ENCODE measurements around the gene FBXW11. TPM values are rescaled to one million over a fixed set of nuclear protein-coding genes. Genes with fewer than 3 reads are reported as not detected.

Gene FBXW11
- total RNA-seq, 4 donors from 2014 or later = 41.1 to 49.7 (median 43.0) TPM

DNA sequence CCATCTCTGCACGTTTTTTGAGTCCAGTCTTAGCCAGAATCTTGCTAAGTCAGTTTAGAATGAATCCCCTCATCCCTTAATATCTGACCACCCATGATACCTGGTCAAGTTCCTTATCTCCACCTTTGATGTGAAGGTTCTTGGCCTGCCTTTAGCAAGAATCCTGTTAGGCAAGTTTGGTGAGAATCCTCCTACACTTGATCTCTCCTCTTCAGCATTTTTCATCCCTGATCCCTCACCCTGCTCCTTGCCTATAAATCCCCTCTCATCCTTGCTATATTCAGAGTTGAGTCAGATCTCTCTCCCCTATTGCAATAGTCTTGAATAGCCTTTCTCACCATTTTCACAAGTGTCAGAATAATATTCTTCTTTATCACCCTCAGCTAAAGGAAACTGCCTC, 189.8 kb downstream of the FBXW11 start:
- peaks cover 4% of the 10 kb centered on the region for H3K27me3 ChIP-seq
- TF ChIP-seq POLR2A (IDR thresholded peaks at IDR 0.05) = no peak
- TF ChIP-seq, protein P1, sequence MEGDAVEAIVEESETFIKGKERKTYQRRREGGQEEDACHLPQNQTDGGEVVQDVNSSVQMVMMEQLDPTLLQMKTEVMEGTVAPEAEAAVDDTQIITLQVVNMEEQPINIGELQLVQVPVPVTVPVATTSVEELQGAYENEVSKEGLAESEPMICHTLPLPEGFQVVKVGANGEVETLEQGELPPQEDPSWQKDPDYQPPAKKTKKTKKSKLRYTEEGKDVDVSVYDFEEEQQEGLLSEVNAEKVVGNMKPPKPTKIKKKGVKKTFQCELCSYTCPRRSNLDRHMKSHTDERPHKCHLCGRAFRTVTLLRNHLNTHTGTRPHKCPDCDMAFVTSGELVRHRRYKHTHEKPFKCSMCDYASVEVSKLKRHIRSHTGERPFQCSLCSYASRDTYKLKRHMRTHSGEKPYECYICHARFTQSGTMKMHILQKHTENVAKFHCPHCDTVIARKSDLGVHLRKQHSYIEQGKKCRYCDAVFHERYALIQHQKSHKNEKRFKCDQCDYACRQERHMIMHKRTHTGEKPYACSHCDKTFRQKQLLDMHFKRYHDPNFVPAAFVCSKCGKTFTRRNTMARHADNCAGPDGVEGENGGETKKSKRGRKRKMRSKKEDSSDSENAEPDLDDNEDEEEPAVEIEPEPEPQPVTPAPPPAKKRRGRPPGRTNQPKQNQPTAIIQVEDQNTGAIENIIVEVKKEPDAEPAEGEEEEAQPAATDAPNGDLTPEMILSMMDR (IDR thresholded peaks at IDR 0.05) = no peak
- no peaks in the 10 kb centered on the region for H3K4me1 ChIP-seq
- WGBS = 53% methylated on average over 1 of the region's 1 CpG
- no peaks in the 10 kb centered on the region for H3K9me3 ChIP-seq
- DNase-seq (ENCODE audit: low spot score in 2 of 2) = no peak
- H3K36me3 ChIP-seq = no peaks in the 10 kb centered on the region
- no peak overlapping the region for H3K27ac ChIP-seq
- no peak overlapping the region for H3K4me3 ChIP-seq

DNA sequence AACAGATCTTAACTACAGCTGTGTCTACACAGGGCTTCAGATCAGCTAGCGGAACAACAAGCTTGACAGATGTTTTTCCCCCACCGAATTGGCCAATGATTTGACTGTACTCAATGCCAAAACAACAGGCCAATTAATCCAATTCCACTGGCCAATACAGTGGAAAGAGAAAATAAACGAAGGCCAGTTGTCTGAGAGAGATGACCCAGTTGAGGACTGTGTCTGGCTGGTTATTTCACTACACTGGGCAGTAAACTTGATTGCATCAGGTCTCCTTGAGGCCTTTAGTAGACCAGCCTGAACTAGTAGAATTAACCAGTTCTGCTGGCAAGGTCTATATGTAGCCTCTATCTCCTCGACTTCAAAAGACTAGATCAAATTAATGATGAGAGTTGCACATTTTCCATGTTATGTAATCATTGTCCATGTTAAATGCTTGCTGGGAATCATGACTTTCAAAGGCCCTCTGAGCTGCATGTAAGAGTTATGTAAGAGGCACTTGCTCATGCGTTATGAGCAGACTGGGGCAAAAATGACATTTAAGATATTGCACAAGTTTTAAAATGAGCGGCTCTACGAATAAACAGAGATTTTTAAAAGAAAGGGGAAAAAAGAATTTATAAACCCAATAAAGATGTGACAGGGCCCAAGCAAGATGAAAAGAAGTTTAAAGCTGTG, 192.5 kb downstream of the FBXW11 start:
- H3K27ac ChIP-seq = no peak overlapping the region
- no peak for DNase-seq (ENCODE audit: low spot score in 2 of 2)
- 84% methylated on average over 7 of the region's 7 CpGs for WGBS

DNA sequence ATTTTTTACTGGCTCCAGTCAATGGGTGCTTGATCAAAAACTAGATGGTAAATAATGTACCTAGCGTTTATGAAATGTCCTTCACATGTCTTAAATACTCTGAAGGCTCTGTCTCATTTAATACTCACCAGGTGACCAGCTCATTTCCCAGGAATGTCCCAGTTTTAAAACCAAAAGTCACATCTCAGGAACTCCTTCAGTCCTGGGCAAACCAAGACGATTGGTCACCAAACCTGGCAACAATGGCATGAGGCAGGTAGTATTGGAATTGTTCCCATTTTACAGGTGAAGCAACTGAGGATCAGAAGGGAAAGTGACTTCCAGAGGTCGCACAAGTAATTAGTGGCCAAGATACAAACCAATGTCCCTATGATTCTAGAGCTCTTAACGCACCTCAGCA, 193.2 kb downstream of the FBXW11 start:
- Histone ChIP-seq H3K36me3 (no peaks in the 10 kb centered on the region), H3K27ac (no peak overlapping the region), H3K9me3 (no peaks in the 10 kb centered on the region), H3K4me1 (no peaks in the 10 kb centered on the region), H3K4me3 (no peak overlapping the region), H3K27me3 (peaks cover 4% of the 10 kb centered on the region)
- TF ChIP-seq, protein P1 (IDR thresholded peaks at IDR 0.05) = no peak
- TF ChIP-seq EP300 (IDR thresholded peaks at IDR 0.05) (no peak), POLR2A (IDR thresholded peaks at IDR 0.05) (no peak), POLR2AphosphoS5 (IDR thresholded peaks at IDR 0.05) (no peak)
- DNase-seq (ENCODE audit: low spot score in 2 of 2) = no peak
- WGBS = 91% methylated on average over 4 of the region's 4 CpGs

More for the DNA sequence above, 192.5 kb downstream of the FBXW11 start:
- H3K4me1 ChIP-seq = no peaks in the 10 kb centered on the region
- no peak for TF ChIP-seq POLR2A (IDR thresholded peaks at IDR 0.05)
- no peak for TF ChIP-seq POLR2AphosphoS5 (IDR thresholded peaks at IDR 0.05)
- no peak for TF ChIP-seq EP300 (IDR thresholded peaks at IDR 0.05)
- TF ChIP-seq, protein P1 (IDR thresholded peaks at IDR 0.05) = no peak
- H3K36me3 ChIP-seq = no peaks in the 10 kb centered on the region
- H3K9me3 ChIP-seq = no peaks in the 10 kb centered on the region
- no peak overlapping the region for H3K4me3 ChIP-seq
- H3K27me3 ChIP-seq = peaks cover 4% of the 10 kb centered on the region

Other genes with a start within 250 kb of the FBXW11 start
- not detected for gene SMIM23, start 220.8 kb downstream of the FBXW11 start, total RNA-seq
- 10 to 100 TPM; 29.0 to 49.6 (median 36.9) TPM for gene STK10, start 181.6 kb upstream of the FBXW11 start, total RNA-seq
- not detected for gene EFCAB9, start 187.5 kb upstream of the FBXW11 start, total RNA-seq

All from suprapubic skin (tissue), 4 donors.